Measurements from ENCODE around the gene SLC38A11. TPM values are rescaled to one million over a fixed set of nuclear protein-coding genes. Genes with fewer than 3 reads are reported as not detected.

SLC38A11 gene
- total RNA-seq, 1 experiment from 2014 or later, result not detected

GRCh38 chr2:164847981-164848741, 107.2 kb downstream of the SLC38A11 start:
- DNase-seq (ENCODE audit: extremely low read depth, low read depth), result no peak

GRCh38 chr2:164847291-164847690, 108.0 kb downstream of the SLC38A11 start:
- DNase-seq (ENCODE audit: extremely low read depth, low read depth), result no peak

- DNase-seq (ENCODE audit: extremely low read depth, low read depth), result no peak
These were observed 109.0 kb downstream of the SLC38A11 start for GRCh38 chr2:164846276-164846675.

Small RNAs within 50 kb of the gene (small RNA-seq; reads per million reads assigned to genes)
- gene RNA5SP110 (0 to 0.23 reads per million in 2 experiments), gene RNA5SP111 (0.02 to 1.1 reads per million in 2 experiments)

Other genes with a start within 250 kb of the SLC38A11 start
- 6.0 and 6.2 TPM in 2 replicates for gene COBLL1, start 113.7 kb downstream of the SLC38A11 start, total RNA-seq (2014; rRNA removed; shearing (Covaris generic))
- gene SCN3A, start 248.5 kb upstream of the SLC38A11 start, total RNA-seq (2014; rRNA removed; shearing (Covaris generic)), result 0.35 and 1.4 TPM in 2 replicates

Data from NCI-H460 (cell line).